Muscle layer of colon (tissue), 2 donors: ENCODE data around the gene ASB18.

Experiments used
- H3K27ac ChIP-seq: one replicate; pipeline ENCODE4 v1.7.0; 2013; ENCODE audit warnings: low read depth, mild to moderate bottlenecking, low read length, moderate library complexity
- H3K27me3 ChIP-seq, 2 donors: one replicate each; pipeline ENCODE4 v1.7.0; 2013; ENCODE audit warnings: low read length in 2 of 2, mild to moderate bottlenecking in 2 of 2; ENCODE audit not compliant: insufficient read depth in 2 of 2, control insufficient read depth in 1 of 2
- H3K36me3 ChIP-seq: one replicate; pipeline ENCODE4 v1.7.0; 2013; ENCODE audit warnings: mild to moderate bottlenecking, low read length; ENCODE audit not compliant: insufficient read depth
- H3K4me1 ChIP-seq: one replicate; pipeline ENCODE4 v1.7.0; 2013; ENCODE audit warnings: mild to moderate bottlenecking, low read length; ENCODE audit not compliant: insufficient read depth
- H3K4me3 ChIP-seq, 2 donors: one replicate each; pipeline ENCODE4 v1.7.0; 2013; ENCODE audit warnings: low read length in 2 of 2, low read depth in 1 of 2, mild to moderate bottlenecking in 1 of 2, moderate library complexity in 1 of 2
- H3K9ac ChIP-seq: one replicate; pipeline ENCODE4 v1.7.0; 2013; ENCODE audit warnings: low read length
- H3K9me3 ChIP-seq: one replicate; pipeline ENCODE4 v1.7.0; 2013; ENCODE audit warnings: mild to moderate bottlenecking, low read length
- donor health status: abdominal sarcoma.
- donor health status: Adenocarcinoma of cecum.

Gene ASB18

DNA sequence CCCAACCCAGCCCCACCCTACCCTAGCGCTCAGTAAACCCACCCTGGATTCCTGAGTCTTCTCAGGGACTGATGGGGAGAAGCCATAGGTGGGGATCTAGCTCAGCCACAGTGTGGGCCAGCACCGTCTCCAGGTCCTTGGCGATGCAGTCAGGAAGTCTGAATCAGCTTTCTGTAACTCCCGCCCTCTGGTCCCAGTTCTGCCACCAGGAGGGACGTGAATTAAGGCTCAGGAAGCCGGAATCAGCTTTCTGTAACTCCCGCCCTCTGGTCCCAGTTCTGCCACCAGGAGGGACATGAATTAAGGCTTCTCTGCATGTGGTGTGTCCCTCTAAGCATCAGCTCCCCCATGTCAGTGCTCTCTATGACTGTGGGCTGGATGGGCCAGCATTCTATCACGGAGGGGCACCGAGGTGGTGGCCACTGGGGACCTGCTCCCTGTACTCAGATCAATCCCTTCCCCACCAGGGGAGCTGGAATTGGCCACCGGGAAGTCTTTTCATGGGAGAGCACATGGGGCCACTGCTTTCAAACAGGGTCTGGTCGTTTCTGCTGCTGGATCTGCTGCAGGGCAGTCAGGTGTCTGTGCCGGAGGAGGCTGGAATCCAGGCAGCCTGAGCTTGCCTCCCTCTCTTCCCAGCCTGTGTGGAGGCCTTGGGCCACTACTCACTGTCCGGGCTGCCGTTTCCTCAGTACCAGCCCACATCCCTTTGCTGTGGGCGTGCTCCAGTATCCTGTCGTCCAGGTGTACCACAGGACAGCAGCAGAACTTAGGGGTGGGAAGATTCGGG lies 24.7 kb downstream of the ASB18 start:
- H3K4me1 ChIP-seq: no peaks in the 10 kb centered on the region
- no peaks in the 10 kb centered on the region for H3K36me3 ChIP-seq
- H3K4me3 ChIP-seq: no peak overlapping the region
- no peak overlapping the region for H3K9ac ChIP-seq
- H3K27me3 ChIP-seq: peaks cover 13 to 31% of the 10 kb centered on the region in 2 donors
- no peaks in the 10 kb centered on the region for H3K9me3 ChIP-seq
- no peak overlapping the region for H3K27ac ChIP-seq

DNA sequence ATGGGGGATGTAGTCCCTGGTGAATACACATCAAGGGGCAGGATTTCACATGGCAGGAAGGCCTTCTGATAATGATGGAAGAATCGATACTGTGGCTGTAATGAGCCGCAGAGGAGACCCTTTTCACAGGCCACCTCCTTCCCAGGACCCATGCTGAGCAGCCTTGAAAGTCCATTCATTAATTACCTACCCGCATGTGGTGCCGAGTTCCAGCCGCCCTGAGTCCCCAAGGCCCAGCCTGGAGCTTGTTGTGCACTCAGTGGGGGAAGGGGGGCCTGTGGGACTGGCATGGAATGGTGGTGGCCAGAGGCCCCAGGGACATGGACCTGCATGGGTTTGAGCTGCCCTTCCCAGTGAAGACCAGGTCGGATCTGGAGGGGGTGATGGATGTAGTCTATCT lies 25.5 kb downstream of the ASB18 start:
- Histone ChIP-seq H3K27me3 (peaks cover 13 to 38% of the 10 kb centered on the region in 2 donors), H3K4me3 (no peak overlapping the region), H3K4me1 (no peaks in the 10 kb centered on the region), H3K9me3 (no peaks in the 10 kb centered on the region), H3K9ac (no peak overlapping the region), H3K36me3 (no peaks in the 10 kb centered on the region), H3K27ac (no peak overlapping the region)

DNA sequence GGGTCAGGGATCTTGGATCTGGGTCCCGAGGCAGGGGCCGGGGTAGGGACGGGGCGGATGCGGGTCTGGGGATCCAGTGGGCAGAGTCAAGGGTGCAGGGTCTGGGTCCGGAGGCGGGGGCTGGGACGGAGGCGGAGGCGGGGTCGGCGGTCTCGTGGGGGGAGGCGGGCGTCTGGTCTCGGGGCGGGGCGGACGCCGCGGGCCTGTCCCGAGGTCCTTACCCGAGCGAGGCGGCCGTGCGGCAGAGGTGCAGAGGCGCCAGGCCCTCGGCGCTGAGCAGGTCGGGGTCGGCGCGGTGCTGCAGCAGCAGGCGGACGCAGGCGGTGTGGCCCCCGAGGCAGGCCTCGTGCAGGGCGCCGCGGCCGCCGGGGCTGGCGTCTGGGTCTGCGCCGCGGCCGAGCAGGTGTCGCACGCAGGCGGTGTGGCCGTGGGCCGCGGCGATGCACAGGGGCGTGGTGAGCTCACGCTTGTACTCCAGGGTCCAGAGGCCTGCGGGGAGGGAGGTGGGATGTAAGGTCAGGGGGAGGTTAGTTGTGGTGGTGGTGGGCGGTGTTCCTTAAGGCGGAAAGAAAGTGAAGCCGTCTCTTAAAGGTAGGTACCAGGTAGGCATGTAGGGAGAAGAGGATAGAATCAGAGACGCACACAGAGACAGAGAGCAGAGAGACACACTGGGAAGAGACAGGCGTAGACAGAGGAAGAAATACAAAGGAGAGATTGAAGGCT lies 26.6 kb downstream of the ASB18 start:
- no peaks in the 10 kb centered on the region for H3K36me3 ChIP-seq
- H3K4me3 ChIP-seq: no peak overlapping the region
- H3K9me3 ChIP-seq: no peaks in the 10 kb centered on the region
- no peaks in the 10 kb centered on the region for H3K4me1 ChIP-seq
- H3K27me3 ChIP-seq: peaks cover 13 to 39% of the 10 kb centered on the region in 2 donors
- no peak overlapping the region for H3K9ac ChIP-seq
- no peak overlapping the region for H3K27ac ChIP-seq

DNA sequence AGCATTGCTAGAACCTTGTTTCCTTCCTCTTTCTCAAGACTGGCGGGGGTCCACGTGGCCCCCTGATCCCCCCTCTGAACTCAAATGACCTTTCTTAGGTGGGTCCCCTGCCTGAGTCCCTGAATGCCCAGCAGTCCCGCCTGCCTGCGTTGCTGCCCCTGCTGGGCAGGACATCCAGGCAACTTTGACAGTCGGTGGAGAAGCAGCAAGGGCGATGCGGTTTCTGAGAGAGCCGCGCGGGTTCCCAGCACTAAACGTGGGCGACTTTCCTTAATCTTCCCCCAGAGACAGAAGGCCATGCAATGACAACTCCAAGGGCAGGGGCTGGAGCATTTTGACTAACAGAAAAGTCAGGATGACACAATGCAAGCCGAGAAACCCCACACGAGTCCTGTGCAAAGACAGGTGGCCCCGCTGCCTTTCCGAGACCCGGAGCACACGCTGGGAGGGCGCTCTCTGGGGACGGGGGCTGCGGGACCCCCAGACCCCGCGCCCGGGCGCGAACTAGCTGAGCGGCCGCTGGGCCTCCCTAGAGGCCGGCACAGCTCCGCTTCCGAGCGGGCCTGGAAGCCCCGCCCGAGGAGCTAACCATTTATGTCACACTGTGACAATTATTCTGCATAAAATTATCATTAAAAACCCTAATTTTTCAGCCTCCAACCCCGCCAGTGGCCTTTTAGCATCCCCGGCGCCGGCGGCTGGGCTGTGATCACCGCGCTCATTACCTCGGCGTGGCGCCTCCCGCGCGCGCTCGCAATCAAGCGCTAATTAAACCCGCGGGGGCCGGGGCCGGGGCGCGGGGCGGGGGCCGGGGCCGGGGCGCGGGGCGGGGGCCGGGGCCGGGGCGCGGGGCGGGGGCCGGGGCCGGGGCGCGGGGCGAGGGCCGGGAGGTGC lies 27.4 kb downstream of the ASB18 start:
- H3K36me3 ChIP-seq: no peaks in the 10 kb centered on the region
- H3K4me1 ChIP-seq: no peaks in the 10 kb centered on the region
- H3K27me3 ChIP-seq: peaks cover 13 to 39% of the 10 kb centered on the region in 2 donors
- no peak overlapping the region for H3K4me3 ChIP-seq
- peaks cover 2% of the 10 kb centered on the region for H3K9me3 ChIP-seq
- no peak overlapping the region for H3K27ac ChIP-seq
- H3K9ac ChIP-seq: no peak overlapping the region

DNA sequence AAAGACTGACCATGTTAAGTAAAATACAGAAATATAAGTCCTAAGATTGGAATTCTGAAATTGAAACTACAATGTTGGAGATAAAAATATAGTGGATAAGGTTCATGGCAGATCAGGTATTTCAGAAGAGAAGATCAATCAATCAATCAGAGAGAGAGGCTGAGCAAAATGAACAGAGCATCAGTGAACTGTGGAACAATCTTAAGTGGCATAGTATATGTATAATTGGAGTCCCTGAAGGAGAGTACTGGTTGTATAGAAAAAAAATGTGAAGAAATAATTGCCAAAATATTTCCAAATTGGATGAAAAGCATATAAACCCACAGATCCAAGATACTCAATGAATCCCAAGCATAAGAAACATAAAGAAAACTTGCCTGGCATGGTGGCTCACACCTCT lies 35.0 kb downstream of the ASB18 start:
- H3K27me3 ChIP-seq: peaks cover 0 to 5% of the 10 kb centered on the region in 2 donors
- no peaks in the 10 kb centered on the region for H3K36me3 ChIP-seq
- no peak overlapping the region for H3K9ac ChIP-seq
- H3K9me3 ChIP-seq: peaks cover 2% of the 10 kb centered on the region
- H3K4me1 ChIP-seq: no peaks in the 10 kb centered on the region
- H3K4me3 ChIP-seq: no peak overlapping the region
- H3K27ac ChIP-seq: no peak overlapping the region

DNA sequence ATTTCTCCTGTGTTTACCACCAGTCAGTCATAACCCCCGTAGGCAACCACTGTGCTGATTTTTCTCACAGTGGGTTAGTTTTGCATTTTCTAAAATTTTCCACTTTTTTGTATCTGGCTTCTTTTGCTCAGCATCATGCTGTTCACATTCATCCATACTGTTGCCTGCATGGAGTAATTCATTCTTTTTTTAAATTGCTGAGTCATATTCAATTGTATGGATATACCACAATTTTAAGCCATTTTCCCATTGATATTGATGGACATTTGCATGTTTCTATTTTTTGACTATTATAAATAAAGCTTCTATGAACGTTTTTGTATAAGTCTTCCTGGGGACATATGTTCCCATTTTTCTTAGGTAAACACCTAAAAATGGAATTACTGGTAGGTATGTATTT lies 40.5 kb downstream of the ASB18 start:
- Histone ChIP-seq H3K36me3 (no peaks in the 10 kb centered on the region), H3K9me3 (no peaks in the 10 kb centered on the region), H3K4me3 (no peak overlapping the region), H3K4me1 (no peaks in the 10 kb centered on the region), H3K27me3 (no peaks in the 10 kb centered on the region), H3K27ac (no peak overlapping the region), H3K9ac (no peak overlapping the region)

DNA sequence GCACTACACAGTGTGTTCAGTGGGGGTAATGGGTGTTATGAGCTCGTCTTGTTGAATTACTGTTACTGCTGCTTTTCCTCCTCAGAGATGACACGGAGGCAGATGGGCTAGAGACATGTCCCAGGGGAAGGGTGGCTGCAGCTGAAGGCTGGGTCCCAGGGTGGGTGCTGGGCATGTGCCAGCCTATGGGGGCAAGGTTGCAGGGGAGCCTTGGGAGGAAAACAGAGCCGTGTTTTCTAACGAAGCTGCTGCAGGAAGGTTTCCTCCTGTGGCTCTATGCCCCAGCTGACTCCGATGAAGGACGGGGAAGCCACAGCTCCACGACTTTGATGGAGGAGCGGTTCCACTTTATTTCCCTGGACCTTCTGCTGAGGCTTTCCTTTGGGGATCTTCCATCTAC lies 42.4 kb downstream of the ASB18 start:
- Histone ChIP-seq H3K27me3 (no peaks in the 10 kb centered on the region), H3K27ac (no peak overlapping the region), H3K9ac (no peak overlapping the region)

DNA sequence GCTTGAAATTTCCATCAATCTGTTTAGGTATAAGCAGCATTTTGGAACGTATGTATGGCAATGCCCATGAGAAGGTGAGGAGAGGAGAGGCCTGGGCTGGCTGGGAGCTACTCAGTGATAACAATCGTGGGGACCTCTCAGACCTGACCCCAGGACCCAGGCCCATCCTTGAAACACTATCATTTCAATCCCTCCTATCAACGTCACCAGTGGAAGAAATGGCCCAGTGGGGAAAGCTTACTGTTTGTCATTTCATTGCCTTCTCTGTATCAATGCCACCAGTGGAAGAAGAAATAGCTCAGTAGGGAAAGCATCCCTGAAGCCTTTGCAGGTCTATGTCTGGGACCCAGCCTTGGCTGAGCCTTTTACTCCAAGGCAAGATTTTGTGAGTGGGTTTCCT lies 44.8 kb downstream of the ASB18 start:
- H3K4me3 ChIP-seq: no peak overlapping the region
- no peaks in the 10 kb centered on the region for H3K9me3 ChIP-seq
- H3K4me1 ChIP-seq: no peaks in the 10 kb centered on the region
- no peak overlapping the region for H3K27ac ChIP-seq
- peaks cover 0 to 6% of the 10 kb centered on the region in 2 donors for H3K27me3 ChIP-seq
- H3K9ac ChIP-seq: no peak overlapping the region
- H3K36me3 ChIP-seq: no peaks in the 10 kb centered on the region

More for the DNA sequence above, 42.4 kb downstream of the ASB18 start:
- Histone ChIP-seq H3K36me3 (no peaks in the 10 kb centered on the region), H3K4me1 (no peaks in the 10 kb centered on the region), H3K9me3 (no peaks in the 10 kb centered on the region), H3K4me3 (no peak overlapping the region)

DNA sequence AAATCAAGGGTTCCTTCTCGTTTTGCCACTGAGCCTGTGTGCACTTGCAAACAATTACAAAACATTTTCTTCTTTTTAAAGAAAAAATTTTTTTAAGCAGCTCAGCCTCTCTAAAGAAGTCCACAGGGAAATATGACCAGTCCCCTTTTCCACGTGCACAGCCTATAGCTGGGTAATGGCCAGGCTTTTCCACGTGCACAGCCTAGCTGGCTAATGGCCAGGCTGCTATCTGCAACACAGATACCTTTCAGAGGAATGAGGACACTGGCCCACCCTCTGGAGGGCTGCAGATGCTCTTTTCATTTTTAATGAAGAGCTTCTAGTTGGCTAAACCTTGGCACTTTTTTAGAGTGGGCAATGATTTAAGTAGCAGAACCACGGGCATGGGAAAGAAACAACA lies 46.3 kb downstream of the ASB18 start:
- H3K4me1 ChIP-seq: no peaks in the 10 kb centered on the region
- no peak overlapping the region for H3K4me3 ChIP-seq
- no peak overlapping the region for H3K9ac ChIP-seq
- no peaks in the 10 kb centered on the region for H3K36me3 ChIP-seq
- H3K27me3 ChIP-seq: peaks cover 0 to 12% of the 10 kb centered on the region in 2 donors
- no peak overlapping the region for H3K27ac ChIP-seq
- no peaks in the 10 kb centered on the region for H3K9me3 ChIP-seq

DNA sequence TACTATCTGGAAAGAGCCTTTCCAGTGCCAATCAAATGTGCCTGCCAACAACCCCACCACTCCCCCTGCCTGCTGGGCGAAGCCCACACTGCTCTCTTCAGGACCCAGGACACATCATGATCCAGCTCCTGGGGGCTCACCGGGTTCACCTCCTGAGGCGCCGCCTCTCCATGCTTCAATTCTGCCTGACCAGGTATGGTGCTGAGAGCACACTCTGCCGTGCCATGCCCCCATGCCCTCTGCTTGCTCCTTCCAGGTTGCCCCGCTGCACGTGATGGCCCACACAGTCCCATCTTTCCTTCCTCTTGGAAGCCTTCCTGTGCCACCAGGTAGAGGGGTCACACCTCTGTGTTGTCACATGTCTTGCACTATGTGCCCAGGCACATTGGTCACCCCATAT lies 47.5 kb downstream of the ASB18 start:
- no peaks in the 10 kb centered on the region for H3K36me3 ChIP-seq
- H3K9me3 ChIP-seq: no peaks in the 10 kb centered on the region
- H3K4me1 ChIP-seq: no peaks in the 10 kb centered on the region
- peaks cover 0 to 12% of the 10 kb centered on the region in 2 donors for H3K27me3 ChIP-seq
- H3K9ac ChIP-seq: no peak overlapping the region
- no peak overlapping the region for H3K4me3 ChIP-seq
- no peak overlapping the region for H3K27ac ChIP-seq

DNA sequence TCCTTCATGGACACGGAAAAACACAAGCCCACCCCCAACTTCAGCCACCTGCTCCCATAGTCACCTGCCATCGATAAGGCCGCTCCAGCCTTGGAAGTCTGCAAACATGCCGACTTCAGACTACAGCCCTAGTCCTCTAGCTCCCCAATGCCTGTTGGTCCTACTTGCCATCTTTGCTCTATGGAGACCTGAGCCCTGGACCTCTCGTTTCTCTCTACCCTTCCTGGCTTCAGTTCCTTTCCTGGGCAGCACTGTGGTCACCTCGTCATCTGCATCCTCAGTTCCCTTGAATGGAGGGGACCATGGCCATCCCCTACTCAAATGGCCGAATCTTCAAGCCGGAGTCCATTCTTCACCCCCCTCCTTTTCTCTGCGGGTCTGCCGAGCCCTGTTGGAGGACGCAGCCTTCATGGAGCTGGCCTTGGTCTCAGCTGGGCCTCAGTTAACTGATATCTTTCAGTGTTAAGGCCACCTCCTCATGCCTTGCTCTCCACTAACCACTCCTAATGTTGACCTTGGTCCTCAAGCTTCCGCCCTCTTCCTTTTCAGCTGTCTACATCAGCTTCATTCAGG lies 48.4 kb downstream of the ASB18 start:
- Histone ChIP-seq H3K9me3 (no peaks in the 10 kb centered on the region), H3K4me1 (no peaks in the 10 kb centered on the region), H3K36me3 (no peaks in the 10 kb centered on the region), H3K27me3 (peaks cover 0 to 12% of the 10 kb centered on the region in 2 donors), H3K4me3 (no peak overlapping the region), H3K9ac (no peak overlapping the region), H3K27ac (no peak overlapping the region)
